ENCODE measurements around the gene WDR93.

The WDR93 gene

DNA sequence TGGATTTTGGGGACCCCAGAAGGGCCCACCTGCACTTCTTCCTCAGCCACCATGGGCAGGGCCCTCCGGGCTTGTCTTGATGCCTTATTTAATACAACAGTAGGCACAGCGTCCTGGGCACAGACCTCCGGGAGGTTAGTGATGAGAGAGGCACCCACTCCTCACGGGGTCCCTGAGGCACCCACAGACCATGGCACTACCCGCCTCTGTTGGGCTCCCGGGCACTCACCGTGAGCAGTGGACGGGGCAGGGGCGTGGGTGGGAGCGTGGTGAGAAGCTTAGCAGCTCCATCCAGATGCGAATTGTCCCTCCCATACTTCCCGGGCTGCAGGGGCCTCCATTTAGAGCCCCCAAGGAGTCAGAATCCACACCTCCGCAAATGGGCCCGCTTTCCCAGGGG lies 85.2 kb downstream of the WDR93 start:
- TF ChIP-seq, protein P1, sequence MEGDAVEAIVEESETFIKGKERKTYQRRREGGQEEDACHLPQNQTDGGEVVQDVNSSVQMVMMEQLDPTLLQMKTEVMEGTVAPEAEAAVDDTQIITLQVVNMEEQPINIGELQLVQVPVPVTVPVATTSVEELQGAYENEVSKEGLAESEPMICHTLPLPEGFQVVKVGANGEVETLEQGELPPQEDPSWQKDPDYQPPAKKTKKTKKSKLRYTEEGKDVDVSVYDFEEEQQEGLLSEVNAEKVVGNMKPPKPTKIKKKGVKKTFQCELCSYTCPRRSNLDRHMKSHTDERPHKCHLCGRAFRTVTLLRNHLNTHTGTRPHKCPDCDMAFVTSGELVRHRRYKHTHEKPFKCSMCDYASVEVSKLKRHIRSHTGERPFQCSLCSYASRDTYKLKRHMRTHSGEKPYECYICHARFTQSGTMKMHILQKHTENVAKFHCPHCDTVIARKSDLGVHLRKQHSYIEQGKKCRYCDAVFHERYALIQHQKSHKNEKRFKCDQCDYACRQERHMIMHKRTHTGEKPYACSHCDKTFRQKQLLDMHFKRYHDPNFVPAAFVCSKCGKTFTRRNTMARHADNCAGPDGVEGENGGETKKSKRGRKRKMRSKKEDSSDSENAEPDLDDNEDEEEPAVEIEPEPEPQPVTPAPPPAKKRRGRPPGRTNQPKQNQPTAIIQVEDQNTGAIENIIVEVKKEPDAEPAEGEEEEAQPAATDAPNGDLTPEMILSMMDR (IDR thresholded peaks at IDR 0.05; ENCODE audit: low read depth, low read length, poor library complexity, severe bottlenecking): no peak
- no peak for TF ChIP-seq EZH2phosphoT487 (IDR thresholded peaks at IDR 0.05; ENCODE audit: borderline replicate concordance, low read length)
- Histone ChIP-seq H3K9me3 (ENCODE audit: control insufficient read depth, insufficient read depth, low read length) (no peaks in the 10 kb centered on the region), H3K79me2 (ENCODE audit: control insufficient read depth, low read length) (no peaks in the 10 kb centered on the region), H3K9me2 (replicated peaks; ENCODE audit: control insufficient read depth, low read length) (no peaks in the 10 kb centered on the region), H3K4me2 (ENCODE audit: low read length) (no peak overlapping the region), H3F3A (ENCODE audit: control insufficient read depth, insufficient read depth) (no peaks in the 10 kb centered on the region), H3K27me3 (ENCODE audit: control insufficient read depth, low read length) (no peaks in the 10 kb centered on the region; the same call in none of the 2 replicates), H3K36me3 (ENCODE audit: control insufficient read depth, low read length) (no peaks in the 10 kb centered on the region), H3K27ac (ENCODE audit: low read depth, low read length) (no peak overlapping the region), H3K4me3 (ENCODE audit: low read length) (no peak overlapping the region), H3K4me1 (ENCODE audit: control insufficient read depth, low read length) (no peaks in the 10 kb centered on the region), H4K20me1 (ENCODE audit: control insufficient read depth, insufficient read depth, low read depth, low read length) (no peaks in the 10 kb centered on the region)

DNA sequence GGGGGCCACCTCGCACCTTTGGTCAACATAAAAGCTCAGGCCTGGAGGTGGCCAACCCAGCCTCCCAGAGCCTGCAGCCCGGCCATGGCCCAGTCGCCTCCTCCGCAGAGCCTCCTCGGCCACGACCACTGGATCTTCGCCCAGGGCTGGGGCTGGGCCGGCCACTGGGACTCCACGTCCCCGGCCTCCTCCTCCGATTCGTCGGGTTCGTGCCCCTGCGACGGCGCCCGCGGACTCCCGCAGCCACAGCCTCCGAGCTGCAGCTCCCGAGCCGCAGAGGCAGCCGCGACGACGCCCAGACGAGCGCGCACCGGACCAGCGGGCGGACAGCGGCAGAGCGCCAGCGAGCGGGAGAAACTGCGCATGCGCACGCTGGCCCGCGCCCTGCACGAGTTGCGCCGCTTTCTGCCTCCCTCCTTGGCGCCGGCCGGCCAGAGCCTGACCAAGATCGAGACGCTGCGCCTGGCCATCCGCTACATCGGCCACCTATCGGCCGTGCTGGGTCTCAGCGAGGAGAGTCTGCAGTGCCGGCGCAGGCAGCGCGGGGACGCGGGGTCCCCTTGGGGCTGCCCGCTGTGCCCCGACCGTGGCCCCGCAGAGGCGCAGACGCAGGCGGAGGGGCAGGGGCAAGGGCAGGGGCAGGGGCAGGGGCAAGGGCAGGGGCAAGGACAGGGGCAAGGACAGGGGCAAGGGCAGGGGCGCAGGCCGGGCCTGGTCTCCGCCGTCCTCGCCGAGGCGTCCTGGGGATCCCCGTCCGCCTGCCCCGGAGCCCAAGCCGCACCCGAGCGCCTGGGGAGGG lies 85.9 kb downstream of the WDR93 start, which contains the start of gene MESP2:
Gene MESP2 (plus strand): TSS at position 59 of the 799 bp plus-strand sequence. CDS start 26 bp downstream, at position 85.
- H3K79me2 ChIP-seq (ENCODE audit: control insufficient read depth, low read length): no peaks in the 10 kb centered on the region
- H3F3A ChIP-seq (ENCODE audit: control insufficient read depth, insufficient read depth): no peaks in the 10 kb centered on the region
- no peaks in the 10 kb centered on the region for H3K9me3 ChIP-seq (ENCODE audit: control insufficient read depth, insufficient read depth, low read length)
- H3K27ac ChIP-seq (ENCODE audit: low read depth, low read length): no peak within 1 kb of the TSS
- no peaks in the 10 kb centered on the region for H3K9me2 ChIP-seq (replicated peaks; ENCODE audit: control insufficient read depth, low read length)
- H3K4me2 ChIP-seq (ENCODE audit: low read length): no peak within 1 kb of the TSS
- H3K4me1 ChIP-seq (ENCODE audit: control insufficient read depth, low read length): no peaks in the 10 kb centered on the region
- H4K20me1 ChIP-seq (ENCODE audit: control insufficient read depth, insufficient read depth, low read depth, low read length): no peaks in the 10 kb centered on the region
- H3K36me3 ChIP-seq (ENCODE audit: control insufficient read depth, low read length): no peaks in the 10 kb centered on the region
- no peaks in the 10 kb centered on the region; the same call in none of the 2 replicates for H3K27me3 ChIP-seq (ENCODE audit: control insufficient read depth, low read length)
- no peak within 1 kb of the TSS for H3K4me3 ChIP-seq (ENCODE audit: low read length)
- TF ChIP-seq, protein P1 (IDR thresholded peaks at IDR 0.05; ENCODE audit: low read depth, low read length, poor library complexity, severe bottlenecking): no peak
- no peak for TF ChIP-seq EZH2phosphoT487 (IDR thresholded peaks at IDR 0.05; ENCODE audit: borderline replicate concordance, low read length)

DNA sequence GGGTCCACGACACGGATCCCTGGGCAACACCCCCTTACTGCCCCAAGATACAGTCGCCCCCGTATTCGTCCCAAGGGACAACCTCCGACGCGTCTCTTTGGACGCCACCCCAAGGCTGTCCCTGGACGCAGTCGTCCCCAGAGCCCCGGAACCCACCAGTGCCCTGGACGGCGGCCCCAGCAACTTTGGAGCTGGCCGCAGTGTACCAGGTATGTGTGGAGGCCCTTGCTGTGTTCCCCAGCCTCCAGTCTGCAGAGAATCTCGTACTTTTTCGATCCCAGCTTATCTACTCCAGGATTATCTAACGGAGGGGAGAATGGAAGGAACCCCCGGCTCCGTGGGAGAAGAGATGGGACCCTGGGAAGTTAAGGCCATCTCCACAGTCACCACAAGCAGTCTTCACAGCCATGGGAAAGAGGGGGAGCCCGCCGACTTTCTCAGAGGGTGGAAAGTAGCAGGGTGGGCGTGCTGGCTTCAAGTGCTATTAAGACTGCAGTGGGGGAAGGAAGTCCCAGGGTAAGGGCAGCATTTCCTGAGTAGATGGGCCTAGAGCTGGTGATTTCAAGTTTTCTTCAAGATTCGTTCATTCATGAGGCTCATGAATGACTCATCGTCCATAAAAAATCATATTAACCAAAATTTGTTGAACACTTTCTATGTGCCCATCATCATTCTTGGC lies 86.6 kb downstream of the WDR93 start:
- Histone ChIP-seq H3K27ac (ENCODE audit: low read depth, low read length) (no peak overlapping the region), H3K4me2 (ENCODE audit: low read length) (no peak overlapping the region)

More for the DNA sequence above, 86.6 kb downstream of the WDR93 start:
- H4K20me1 ChIP-seq (ENCODE audit: control insufficient read depth, insufficient read depth, low read depth, low read length): no peaks in the 10 kb centered on the region
- no peaks in the 10 kb centered on the region for H3K4me1 ChIP-seq (ENCODE audit: control insufficient read depth, low read length)
- H3K9me2 ChIP-seq (replicated peaks; ENCODE audit: control insufficient read depth, low read length): no peaks in the 10 kb centered on the region
- no peaks in the 10 kb centered on the region for H3K36me3 ChIP-seq (ENCODE audit: control insufficient read depth, low read length)
- no peaks in the 10 kb centered on the region; the same call in none of the 2 replicates for H3K27me3 ChIP-seq (ENCODE audit: control insufficient read depth, low read length)
- TF ChIP-seq EZH2phosphoT487 (IDR thresholded peaks at IDR 0.05; ENCODE audit: borderline replicate concordance, low read length): no peak
- TF ChIP-seq, protein P1 (IDR thresholded peaks at IDR 0.05; ENCODE audit: low read depth, low read length, poor library complexity, severe bottlenecking): no peak
- H3F3A ChIP-seq (ENCODE audit: control insufficient read depth, insufficient read depth): no peaks in the 10 kb centered on the region
- H3K79me2 ChIP-seq (ENCODE audit: control insufficient read depth, low read length): no peaks in the 10 kb centered on the region
- no peaks in the 10 kb centered on the region for H3K9me3 ChIP-seq (ENCODE audit: control insufficient read depth, insufficient read depth, low read length)
- no peak overlapping the region for H3K4me3 ChIP-seq (ENCODE audit: low read length)
